SIG-M5 treated with dmso at 0.1 percent for 504 hours (cell line): ENCODE data around the gene PIN1.
"Not testable (repeated sequence)": the region's sequence is repeated elsewhere in the genome, so short reads cannot be mapped to it uniquely, and the experiment has no call there.

Source experiments
- DNase-seq: peaks from one replicate; lab custom pipeline; 2025; ENCODE audit not compliant: unreplicated experiment; lab: John Stamatoyannopoulos, UW

PIN1 gene

DNA sequence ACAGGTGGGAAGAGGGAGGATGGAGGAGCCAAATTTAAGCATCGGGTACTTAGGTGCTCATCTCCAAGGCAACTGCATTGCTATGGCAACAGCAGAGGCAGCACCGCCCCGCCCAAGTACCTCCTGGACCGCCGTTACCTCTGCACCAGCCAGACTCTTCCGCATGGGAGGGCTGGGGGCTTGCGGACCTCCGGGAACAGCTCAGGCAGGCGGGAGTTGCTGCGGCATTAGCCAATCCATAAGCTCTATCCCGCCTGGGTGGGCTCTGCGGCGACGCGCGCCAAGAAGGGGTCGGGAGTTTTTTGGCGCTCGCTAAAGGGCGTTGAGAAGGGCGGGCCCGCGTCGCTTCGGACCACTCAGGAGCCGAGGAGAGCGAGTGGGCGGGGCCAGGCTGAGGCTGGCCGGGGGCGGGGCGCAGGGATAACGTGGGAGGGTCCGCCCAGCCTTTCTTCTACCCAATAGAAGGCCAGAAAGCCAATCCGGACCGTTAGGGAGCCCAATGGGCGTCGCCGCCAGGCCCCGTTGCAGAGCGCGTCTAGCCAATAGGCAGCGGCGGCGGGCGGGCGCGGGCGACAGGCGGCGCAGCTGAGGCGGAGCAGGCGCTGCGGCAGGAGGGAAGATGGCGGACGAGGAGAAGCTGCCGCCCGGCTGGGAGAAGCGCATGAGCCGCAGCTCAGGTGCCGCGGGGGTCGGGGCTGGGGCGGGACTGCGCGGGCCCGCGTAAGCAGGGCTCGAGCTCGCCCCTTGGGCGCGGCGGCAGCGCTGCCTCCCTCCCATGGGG lies at the start of gene PIN1:
PIN1 (plus strand) TSS at position 593 of the 781 bp plus-strand sequence; CDS start at position 620, 27 bp downstream.
- DNase-seq = peak; percentile 96

DNA sequence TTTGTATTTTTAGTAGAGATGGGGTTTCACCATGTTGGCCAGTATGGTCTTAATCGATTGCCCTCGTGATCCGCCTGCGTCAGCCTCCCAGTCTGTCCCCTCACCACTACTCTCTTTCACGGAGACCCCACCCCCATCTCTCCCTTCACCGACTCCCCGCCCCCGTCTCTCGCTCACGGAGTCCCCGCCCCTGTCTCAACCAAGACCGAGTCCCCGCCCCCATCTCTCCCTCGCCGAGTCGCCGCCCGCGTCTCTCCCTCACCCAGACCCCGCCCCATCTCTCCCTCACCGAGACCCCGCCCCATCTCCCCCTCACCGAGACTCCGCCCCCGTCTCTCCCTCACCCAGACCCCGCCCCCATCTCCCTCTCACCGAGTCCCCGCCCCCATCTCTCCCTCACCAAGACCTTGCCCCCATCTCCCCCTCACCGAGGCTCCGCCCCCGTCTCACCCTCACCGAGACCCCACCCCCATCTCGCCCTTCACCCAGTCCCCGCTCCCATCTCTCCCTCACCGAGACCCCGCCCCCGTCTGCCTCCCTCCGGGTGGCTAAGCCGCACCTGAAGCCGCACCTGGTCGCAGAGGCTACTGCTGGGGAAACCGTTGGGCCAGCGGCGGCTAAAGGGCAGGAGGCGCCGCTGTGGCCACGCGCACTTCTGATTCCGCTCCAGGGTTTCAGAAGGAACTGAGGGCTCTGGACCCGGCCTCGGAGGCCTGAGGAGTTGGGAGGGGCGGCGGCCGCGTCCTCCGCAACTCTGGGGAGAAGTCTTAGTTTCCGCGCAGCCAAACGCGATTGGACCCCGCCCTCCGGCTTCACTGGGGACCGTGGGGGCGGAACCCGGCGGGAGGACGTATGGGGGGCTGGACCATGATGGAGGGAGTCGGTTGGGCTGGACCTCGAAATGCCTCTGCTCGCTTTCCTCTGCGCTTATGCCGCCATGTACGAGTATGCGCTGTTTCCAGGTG lies 49.5 kb upstream of the PIN1 start:
- peak; percentile 72 for DNase-seq

DNA sequence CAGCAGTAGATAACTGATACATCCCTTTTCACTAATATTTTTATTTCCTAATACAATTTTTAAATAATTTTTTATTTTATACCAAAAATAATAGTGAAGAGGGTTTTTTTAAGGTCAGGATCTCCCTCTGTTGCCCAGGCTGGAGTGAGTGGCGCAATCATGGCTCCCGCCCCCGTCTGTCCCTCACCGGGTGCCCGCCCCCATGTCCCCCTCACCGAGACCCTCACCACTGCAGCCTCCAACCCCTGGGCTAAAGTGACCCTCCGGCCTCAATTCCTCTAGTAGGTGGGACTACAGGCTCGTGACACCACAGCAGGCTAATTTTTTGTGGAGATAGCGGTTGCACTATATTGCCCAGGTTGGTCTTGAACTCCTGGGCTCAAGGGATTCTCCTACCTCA lies 48.8 kb upstream of the PIN1 start:
- DNase-seq = no peak

DNA sequence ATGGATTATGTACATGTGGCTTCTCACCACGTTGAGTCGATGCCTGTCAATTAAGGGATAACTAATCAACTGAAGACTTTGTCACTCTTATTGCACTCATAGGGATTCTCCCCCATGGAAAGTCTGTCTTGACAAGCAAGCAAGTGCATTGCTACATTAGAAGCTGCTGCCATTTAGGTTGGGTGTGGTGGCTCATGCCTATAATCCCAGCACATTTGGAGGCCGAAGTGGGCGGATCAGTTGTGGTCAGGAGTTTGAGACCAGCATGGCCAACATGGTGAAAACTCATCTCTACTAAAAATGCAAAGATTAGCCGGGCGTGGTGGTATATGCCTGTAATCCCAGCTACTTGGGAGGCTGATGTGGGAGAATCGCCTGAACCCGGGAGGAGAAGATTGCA lies 48.3 kb upstream of the PIN1 start:
- DNase-seq = no peak

DNA sequence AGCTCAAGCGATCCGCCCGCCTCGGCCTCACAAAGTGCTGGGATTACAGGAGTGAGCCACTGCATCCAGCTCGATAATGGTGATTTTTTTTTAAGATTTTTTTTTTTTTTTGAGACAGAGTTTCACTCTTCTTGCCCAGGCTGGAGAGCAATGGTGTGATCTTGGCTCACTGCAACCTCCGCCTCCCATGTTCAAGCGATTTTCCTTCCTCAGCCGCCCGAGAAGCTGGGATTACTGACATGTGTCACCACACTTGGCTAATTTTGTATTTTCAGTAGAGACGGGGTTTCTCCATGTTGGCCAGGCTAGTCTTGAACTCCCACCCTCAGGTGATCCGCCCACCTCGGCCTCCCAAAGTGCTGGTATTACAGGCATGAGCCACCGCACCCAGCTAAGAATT lies 46.5 kb upstream of the PIN1 start:
- not testable (repeated sequence) for DNase-seq

DNA sequence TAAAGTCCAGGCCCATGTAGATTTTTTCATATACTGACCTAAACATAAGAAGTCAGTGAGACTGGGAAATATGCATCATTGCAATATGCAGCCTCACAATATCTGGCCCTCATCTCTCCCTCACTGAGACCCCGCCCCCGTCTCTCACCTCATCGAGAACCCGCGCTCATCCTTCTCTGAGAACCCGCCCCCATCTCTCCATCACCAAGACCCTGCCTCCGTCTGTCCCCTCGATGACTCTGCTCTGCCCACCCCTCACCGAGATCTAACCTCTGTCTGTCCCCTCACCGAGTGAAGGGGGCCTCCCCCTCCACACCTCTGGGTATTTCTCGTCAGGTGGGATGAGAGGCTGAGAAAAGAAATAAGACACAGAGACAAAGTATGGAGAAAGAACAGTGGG lies 46.1 kb upstream of the PIN1 start:
- no peak for DNase-seq

DNA sequence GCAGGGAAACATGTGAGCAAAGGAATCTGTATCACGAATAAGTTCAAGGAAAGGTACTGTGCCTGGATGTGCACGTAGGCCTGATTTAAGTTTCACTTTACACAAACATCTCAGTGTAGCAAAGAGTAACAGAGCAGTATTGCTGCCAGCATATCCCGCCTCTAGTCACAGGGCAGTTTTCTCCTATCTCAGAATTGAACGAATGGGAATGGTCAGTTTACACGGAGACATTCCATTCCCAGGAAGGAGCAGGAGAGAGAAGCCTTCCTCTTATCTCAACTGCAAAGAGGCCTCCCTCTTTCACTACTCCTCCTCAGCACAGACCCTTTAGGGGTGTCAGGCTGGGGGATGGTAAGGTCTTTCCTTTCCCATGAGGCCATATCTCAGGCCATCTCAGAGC lies 45.5 kb upstream of the PIN1 start:
- not testable (repeated sequence) for DNase-seq

DNA sequence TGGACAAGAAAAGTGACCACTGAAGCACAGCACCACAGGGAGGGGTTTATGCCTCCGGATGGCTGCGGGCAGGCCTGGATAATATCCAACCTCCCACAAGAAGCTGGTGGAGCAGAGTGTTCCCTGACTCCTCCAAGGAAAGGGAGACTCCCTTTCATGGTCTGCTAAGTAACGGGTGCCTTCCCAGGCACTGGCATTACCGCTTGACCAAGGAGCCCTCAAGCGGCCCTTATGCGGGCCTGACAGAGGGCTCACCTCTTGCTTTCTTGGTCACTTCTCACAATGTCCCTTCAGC lies 44.1 kb upstream of the PIN1 start:
- DNase-seq = not testable (repeated sequence)

DNA sequence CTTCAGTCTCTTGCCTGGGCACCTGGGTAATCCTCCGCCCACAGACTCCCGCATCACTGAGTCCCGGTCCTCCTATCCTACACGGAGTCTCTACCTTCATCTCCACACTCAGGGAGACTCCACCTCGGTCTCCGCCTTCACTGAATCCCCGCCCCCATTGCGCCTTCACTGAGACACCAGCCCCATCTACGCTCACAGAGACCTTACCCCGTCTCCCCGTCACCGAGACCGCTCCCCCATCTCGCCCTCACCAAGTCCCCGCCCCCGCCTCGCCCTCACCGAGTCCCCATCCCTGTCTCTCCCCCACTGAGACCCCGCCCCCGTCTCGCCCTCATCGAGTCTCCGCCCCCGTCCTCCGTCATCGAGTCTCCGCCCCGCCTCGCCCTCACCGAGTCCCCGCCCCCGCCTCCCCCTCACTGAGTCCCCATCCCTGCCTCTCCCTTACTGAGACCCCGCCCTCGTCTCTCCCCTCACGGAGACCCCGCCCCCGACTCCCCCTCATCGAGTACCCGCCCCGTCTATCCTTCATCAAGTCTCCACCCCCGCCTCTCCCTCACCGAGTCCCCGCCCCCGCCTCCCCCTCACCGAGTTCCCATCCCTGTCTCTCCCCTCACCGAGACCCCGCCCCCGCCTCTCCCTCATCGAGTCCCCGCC lies 43.4 kb upstream of the PIN1 start:
- DNase-seq = peak; percentile 82

DNA sequence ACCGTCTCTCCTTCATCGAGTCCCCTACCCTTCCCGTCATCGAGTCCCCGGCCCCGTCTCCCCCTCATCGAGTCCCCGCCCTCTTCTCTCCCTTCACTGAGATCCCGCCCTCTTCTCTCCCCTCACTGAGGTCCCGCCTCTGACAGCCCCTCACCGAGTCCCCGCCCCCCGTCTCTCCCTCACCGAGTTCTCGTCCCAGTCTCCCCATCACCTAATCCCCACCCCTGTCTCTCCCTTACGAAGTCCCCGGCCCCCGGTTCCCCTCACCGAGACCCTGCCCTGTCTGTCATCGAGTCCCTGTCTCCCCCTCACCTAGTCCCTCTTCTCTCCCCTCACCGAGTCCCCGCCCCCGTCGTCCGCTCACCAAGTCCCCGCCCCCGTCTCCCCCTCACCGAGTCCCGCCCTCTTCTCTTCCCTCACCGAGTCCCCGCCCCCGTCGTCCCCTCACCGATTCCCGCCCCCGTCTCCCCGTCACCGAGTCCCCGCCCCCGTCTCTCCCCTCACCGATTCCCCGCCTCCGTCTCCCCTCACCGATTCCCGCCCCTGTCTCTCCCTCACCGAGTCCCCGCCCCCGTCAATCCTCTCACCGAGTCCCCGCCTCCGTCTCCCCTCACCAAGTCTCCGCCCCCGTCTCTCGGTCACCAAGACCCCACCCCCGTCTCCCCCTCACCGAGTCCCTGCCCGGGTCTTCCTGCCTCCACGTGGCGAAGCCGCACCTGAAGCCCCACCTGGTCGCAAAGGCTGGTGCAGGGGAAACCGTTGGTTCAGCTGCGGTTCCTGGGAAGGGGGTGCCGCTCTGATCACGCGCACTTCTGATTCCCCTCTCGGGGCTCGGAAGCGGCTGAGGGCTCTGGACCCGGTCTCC lies 42.7 kb upstream of the PIN1 start:
- peak; percentile 81 for DNase-seq

DNA sequence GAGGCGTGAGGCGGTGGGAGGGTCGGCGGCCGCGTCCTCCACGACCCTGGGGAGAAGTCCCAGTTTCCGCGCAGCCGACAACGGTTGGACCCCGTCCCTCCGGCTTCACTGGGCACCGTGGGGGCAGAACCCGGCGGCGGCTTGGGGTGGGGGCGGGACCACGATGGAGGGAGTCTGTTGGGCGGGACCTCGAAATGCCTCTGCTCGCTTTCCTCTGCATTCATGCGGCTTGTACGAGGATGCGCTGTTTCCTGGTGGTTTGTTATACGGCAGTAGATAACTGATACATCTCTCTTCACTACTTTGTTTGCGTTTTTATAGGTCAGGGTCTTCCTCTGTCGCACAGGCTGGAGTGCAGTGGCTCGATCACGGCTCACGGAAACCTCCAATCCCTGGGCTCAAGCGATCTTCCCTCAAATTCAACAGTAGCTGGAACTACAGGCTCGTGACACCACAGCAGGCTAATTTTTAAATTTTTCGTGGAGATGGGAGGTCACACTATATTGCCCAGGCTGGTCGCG lies 42.0 kb upstream of the PIN1 start:
- no peak for DNase-seq

DNA sequence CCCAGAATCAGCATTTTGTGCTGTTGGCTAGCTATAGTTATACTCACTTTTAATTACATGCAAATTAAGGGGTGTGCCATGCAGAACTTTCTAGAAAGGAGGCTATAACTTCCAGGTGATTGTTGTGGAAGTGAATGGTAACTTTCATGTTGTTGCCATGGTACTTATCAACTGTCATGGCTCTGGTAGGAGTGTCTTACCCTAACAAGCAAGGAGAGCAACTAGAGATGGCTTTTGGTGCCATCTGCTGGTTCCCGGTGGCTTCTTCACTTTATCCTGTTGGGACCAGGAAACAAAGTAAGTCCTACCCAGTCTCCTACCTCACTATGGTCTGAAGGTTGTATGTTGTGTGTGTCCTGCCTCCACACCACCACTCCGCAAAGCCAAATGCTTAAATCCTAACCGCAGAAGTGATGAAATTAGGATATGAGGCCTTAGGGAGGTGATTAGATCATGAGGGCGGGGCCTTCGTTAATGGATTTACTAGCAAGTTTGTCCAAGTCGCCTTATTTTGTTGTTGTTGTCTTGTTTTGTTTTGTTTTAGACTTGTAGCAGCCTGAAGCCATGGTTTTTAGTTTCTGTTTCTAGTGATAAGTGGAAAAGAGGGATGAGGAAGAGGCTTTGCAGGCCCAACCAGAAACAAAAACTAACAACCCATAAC lies 38.9 kb upstream of the PIN1 start:
- peak; percentile 87 for DNase-seq

DNA sequence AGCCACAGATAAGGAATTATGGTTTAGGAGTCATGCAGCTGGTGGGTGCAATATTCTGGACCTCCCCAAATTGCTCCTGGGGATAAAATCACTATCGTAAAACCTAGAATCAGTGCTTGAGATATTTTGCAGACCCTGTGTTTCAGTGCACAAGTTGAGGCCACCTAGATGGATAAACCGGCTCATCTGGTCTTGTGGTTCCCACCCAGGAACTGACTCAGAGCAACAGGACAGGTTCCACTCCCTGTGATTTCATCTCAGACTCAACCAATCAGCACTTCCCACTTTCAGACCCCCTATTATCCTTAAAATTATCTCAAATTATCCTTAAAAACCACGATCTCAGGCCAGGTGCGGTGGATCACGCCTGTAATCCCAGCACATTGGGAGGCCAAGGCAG lies 37.2 kb upstream of the PIN1 start:
- DNase-seq = no peak

DNA sequence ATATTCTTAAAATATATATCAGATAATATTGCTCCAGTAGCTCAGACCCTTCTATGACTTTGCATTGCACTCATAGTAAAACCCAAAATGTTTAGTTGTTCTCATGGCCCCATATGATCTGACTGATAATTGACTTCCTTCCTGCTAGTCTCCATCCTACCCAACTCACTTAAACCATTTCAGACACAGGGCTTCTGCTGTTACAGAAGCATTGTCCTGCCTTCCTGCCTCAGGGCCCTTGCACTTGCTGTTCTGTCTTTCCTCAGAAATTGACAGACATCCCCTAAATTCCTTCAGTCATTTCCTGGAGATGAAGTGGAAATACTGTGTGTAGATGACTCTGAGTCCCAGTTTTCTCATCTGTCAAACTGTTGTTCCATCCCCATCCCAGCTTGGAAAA lies 36.0 kb upstream of the PIN1 start:
- DNase-seq = no peak

DNA sequence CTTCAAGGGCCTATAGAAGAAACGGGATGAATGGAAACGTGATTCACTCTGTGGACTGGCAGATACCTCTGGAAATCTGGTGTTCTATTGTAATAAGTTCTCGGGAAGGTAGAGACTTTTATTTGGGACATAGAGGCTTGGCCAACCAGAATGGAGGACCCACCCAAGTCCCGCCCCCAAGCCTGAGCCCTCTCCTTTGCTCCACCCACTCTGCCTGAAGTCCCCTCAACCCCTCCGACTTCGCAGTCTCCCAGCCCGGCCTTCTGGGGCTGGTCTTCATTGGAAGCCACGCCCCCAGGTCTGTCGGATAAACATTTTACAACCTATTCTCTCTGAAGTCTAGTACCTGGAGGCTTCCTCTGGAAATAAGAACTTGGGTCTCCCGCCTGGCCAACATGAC lies 33.1 kb upstream of the PIN1 start:
- no peak for DNase-seq

DNA sequence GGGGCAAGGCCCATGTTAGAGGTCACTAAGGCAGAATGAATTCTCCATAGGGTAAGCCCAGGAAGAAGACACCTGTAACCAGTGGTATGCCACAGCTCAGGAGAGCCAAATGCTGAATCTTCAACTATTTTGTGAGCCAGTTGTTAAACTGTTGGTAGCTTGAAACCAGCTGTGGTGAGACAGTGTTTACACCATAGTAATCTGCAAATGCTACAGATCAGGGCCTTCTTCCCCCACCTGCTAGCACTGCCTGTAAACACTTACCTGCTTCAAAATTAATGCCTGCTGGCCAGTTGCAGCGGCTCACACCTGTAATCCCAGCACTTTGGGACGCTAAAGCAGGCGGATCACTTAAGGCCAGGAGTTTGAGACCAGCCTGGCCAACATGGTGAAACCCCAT lies 28.3 kb upstream of the PIN1 start:
- DNase-seq = no peak

DNA sequence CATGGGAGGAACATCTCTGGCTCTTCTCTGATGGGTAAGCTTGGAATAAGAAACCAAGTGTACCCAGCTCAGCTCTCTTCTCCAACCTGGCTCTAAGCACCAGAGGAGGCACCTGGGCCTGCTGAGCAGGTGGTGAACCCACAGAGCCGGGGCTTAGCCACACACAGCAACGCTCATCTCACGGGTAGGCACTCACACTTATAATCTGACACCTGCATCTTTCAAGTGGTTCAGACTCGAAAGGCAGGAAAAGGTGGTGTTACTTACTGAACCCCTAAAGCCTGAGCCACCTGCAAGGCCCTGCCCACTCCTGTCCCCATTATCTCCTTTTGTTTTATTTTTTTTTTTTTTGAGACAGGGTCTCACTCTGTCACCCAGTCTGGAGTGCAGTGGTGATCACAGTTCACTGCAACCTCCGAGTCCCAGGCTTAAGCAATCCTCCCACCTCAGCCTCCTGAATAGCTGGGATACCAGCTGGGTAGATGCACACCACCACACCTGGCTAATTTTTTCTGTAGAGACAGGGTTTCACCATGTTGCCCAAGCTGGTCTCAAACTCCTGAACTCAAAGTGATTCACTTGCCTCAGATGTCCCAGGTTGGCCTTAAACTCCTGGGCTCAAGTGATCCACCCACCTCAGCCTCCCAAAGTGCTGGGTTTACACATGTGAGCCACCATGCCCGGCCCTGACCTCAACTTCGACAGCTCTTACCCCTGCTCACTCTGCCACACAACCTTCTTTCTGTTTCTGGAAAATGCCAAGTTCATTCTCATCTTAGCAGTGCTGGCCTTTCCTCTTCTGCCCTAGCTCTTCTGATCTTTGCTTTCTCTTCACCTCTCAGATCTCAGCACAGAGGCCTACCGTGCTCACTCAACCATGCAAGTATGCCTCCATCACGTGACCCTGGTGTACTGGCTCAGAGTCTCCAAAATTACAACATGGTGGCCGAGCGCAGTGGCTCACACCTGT lies 26.0 kb upstream of the PIN1 start:
- no peak for DNase-seq

DNA sequence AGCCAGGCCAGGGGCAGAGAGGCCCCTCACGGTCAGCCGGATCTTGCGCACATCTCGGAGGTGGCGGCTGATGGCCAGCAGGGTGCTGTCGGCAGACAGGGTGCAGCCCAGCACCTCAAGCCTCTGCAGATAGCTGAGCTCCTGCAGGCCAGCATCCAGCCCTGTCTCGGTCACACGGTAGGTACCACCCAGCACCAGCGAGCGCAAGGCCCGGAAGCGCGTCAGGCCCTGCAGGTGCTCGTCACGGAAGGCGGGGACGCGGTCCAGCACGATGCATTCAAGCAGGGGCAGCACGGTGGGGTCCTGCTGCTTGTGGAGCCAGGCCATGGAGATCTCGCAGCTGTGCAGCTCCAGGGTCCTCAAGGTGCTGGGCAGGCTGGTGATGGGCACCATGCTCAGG lies 24.0 kb upstream of the PIN1 start:
- DNase-seq = no peak

DNA sequence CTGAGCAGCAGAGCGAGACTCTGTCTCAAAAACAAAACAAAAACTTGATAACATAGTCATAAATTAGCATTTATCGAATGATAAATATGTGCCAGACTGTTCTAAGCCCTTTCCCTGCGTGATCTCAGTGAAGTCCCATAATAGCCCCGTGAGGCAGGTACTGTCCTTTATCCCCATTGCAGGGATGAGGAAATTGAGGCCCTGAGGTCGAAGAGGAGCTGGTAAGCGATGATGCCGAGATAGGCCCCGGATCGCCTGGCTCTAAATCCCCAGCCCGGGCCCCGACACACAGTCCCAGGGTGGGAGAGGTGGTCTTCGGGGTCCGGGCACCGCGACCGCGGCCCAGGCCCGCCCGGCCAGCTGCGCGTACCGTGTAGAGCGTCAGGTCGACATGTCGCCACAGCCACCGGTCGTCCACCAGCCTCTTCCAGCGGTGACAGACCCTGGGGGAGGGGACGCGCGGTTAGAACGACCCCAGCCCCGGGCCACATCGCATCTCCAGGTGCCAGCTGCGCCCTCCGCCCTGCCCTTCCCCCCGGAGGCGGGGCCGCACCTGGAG lies 16.9 kb upstream of the PIN1 start:
- no peak for DNase-seq
